ENCODE measurements around the gene NELL1. TPM values are rescaled to one million over a fixed set of nuclear protein-coding genes. Genes with fewer than 3 reads are reported as not detected.

Gene NELL1
- total and polyA plus RNA-seq, 2 experiments from 2014 or later: 1.6 TPM; not detected in 1

- TF ChIP-seq, protein P1, sequence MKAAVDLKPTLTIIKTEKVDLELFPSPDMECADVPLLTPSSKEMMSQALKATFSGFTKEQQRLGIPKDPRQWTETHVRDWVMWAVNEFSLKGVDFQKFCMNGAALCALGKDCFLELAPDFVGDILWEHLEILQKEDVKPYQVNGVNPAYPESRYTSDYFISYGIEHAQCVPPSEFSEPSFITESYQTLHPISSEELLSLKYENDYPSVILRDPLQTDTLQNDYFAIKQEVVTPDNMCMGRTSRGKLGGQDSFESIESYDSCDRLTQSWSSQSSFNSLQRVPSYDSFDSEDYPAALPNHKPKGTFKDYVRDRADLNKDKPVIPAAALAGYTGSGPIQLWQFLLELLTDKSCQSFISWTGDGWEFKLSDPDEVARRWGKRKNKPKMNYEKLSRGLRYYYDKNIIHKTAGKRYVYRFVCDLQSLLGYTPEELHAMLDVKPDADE (IDR thresholded peaks at IDR 0.05): no peak
Measured at GRCh38 chr11:20639688-20640087, 29.7 kb upstream of the NELL1 start (continued).

DNA sequence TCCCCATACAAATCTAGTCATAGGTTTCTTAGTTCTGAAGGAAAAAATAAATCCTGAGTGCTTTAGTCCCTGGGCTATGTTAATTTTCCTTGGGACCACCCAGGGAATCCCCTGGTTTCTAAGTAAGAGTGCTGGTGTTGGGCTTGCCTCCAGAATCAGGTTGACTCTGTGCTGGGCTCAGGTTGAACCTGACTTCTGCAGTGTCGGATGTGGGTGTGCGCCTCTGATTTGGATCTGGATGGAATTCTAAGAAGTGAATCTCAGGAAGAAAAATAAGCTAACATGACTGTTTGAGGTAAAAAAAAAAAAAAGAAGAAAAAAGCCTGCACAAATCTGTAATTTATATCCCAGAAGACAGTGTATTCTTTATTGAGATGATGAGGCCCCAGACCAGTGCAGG, 29.0 kb upstream of the NELL1 start:
- H3K27me3 Mint-ChIP-seq (ENCODE audit: insufficient read depth, low read depth, poor library complexity): peaks cover 6% of the 10 kb centered on the region
- ATAC-seq (no peak), DNase-seq (ENCODE audit: low spot score) (no peak)
- Histone ChIP-seq H3K4me1 (ENCODE audit: insufficient read depth) (peaks cover 7% of the 10 kb centered on the region; the same call in 1 of the 2 replicates), H3K79me2 (replicated peaks; ENCODE audit: insufficient read depth) (no peaks in the 10 kb centered on the region), H3K4me2 (no peak overlapping the region), H3K27ac (ENCODE audit: low read depth) (no peak overlapping the region), H3K36me3 (ENCODE audit: insufficient read depth) (no peaks in the 10 kb centered on the region), H2AFZ (no peak overlapping the region), H3K4me3 (no peak overlapping the region), H4K20me1 (replicated peaks; ENCODE audit: insufficient read depth) (no peaks in the 10 kb centered on the region), H3F3A (replicated peaks; ENCODE audit: low read depth) (no peaks in the 10 kb centered on the region), H3K9me2 (ENCODE audit: insufficient read depth) (no peaks in the 10 kb centered on the region), H3K27me3 (ENCODE audit: insufficient read depth) (no peaks in the 10 kb centered on the region)
- H3K4me3 Mint-ChIP-seq: no peak overlapping the region
- no peaks in the 10 kb centered on the region; the same call in 2 of the 3 replicates for H3K9me3 Mint-ChIP-seq
- no peaks in the 10 kb centered on the region for H3K36me3 Mint-ChIP-seq (ENCODE audit: low read depth)
- peaks cover 21% of the 10 kb centered on the region for H3K4me1 Mint-ChIP-seq
- no peak overlapping the region for H3K27ac Mint-ChIP-seq
- TF ChIP-seq POLR2AphosphoS5 (IDR thresholded peaks at IDR 0.05; ENCODE audit: low read depth): no peak
- TF ChIP-seq, protein P1 (IDR thresholded peaks at IDR 0.05): no peak
- TF ChIP-seq, protein P2, sequence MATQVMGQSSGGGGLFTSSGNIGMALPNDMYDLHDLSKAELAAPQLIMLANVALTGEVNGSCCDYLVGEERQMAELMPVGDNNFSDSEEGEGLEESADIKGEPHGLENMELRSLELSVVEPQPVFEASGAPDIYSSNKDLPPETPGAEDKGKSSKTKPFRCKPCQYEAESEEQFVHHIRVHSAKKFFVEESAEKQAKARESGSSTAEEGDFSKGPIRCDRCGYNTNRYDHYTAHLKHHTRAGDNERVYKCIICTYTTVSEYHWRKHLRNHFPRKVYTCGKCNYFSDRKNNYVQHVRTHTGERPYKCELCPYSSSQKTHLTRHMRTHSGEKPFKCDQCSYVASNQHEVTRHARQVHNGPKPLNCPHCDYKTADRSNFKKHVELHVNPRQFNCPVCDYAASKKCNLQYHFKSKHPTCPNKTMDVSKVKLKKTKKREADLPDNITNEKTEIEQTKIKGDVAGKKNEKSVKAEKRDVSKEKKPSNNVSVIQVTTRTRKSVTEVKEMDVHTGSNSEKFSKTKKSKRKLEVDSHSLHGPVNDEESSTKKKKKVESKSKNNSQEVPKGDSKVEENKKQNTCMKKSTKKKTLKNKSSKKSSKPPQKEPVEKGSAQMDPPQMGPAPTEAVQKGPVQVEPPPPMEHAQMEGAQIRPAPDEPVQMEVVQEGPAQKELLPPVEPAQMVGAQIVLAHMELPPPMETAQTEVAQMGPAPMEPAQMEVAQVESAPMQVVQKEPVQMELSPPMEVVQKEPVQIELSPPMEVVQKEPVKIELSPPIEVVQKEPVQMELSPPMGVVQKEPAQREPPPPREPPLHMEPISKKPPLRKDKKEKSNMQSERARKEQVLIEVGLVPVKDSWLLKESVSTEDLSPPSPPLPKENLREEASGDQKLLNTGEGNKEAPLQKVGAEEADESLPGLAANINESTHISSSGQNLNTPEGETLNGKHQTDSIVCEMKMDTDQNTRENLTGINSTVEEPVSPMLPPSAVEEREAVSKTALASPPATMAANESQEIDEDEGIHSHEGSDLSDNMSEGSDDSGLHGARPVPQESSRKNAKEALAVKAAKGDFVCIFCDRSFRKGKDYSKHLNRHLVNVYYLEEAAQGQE (IDR thresholded peaks at IDR 0.05; ENCODE audit: unreplicated experiment): no peak
- TF ChIP-seq, protein P3, sequence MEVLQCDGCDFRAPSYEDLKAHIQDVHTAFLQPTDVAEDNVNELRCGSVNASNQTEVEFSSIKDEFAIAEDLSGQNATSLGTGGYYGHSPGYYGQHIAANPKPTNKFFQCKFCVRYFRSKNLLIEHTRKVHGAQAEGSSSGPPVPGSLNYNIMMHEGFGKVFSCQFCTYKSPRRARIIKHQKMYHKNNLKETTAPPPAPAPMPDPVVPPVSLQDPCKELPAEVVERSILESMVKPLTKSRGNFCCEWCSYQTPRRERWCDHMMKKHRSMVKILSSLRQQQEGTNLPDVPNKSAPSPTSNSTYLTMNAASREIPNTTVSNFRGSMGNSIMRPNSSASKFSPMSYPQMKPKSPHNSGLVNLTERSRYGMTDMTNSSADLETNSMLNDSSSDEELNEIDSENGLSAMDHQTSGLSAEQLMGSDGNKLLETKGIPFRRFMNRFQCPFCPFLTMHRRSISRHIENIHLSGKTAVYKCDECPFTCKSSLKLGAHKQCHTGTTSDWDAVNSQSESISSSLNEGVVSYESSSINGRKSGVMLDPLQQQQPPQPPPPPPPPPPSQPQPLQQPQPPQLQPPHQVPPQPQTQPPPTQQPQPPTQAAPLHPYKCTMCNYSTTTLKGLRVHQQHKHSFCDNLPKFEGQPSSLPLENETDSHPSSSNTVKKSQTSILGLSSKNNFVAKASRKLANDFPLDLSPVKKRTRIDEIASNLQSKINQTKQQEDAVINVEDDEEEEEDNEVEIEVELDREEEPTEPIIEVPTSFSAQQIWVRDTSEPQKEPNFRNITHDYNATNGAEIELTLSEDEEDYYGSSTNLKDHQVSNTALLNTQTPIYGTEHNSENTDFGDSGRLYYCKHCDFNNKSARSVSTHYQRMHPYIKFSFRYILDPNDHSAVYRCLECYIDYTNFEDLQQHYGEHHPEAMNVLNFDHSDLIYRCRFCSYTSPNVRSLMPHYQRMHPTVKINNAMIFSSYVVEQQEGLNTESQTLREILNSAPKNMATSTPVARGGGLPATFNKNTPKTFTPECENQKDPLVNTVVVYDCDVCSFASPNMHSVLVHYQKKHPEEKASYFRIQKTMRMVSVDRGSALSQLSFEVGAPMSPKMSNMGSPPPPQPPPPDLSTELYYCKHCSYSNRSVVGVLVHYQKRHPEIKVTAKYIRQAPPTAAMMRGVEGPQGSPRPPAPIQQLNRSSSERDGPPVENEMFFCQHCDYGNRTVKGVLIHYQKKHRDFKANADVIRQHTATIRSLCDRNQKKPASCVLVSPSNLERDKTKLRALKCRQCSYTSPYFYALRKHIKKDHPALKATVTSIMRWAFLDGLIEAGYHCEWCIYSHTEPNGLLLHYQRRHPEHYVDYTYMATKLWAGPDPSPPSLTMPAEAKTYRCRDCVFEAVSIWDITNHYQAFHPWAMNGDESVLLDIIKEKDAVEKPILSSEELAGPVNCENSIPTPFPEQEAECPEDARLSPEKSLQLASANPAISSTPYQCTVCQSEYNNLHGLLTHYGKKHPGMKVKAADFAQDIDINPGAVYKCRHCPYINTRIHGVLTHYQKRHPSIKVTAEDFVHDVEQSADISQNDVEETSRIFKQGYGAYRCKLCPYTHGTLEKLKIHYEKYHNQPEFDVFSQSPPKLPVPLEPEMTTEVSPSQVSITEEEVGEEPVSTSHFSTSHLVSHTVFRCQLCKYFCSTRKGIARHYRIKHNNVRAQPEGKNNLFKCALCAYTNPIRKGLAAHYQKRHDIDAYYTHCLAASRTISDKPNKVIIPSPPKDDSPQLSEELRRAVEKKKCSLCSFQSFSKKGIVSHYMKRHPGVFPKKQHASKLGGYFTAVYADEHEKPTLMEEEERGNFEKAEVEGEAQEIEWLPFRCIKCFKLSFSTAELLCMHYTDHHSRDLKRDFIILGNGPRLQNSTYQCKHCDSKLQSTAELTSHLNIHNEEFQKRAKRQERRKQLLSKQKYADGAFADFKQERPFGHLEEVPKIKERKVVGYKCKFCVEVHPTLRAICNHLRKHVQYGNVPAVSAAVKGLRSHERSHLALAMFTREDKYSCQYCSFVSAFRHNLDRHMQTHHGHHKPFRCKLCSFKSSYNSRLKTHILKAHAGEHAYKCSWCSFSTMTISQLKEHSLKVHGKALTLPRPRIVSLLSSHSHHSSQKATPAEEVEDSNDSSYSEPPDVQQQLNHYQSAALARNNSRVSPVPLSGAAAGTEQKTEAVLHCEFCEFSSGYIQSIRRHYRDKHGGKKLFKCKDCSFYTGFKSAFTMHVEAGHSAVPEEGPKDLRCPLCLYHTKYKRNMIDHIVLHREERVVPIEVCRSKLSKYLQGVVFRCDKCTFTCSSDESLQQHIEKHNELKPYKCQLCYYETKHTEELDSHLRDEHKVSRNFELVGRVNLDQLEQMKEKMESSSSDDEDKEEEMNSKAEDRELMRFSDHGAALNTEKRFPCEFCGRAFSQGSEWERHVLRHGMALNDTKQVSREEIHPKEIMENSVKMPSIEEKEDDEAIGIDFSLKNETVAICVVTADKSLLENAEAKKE (CRISPR knock-in tag; IDR thresholded peaks at IDR 0.05): no peak
- TF ChIP-seq, protein P4, sequence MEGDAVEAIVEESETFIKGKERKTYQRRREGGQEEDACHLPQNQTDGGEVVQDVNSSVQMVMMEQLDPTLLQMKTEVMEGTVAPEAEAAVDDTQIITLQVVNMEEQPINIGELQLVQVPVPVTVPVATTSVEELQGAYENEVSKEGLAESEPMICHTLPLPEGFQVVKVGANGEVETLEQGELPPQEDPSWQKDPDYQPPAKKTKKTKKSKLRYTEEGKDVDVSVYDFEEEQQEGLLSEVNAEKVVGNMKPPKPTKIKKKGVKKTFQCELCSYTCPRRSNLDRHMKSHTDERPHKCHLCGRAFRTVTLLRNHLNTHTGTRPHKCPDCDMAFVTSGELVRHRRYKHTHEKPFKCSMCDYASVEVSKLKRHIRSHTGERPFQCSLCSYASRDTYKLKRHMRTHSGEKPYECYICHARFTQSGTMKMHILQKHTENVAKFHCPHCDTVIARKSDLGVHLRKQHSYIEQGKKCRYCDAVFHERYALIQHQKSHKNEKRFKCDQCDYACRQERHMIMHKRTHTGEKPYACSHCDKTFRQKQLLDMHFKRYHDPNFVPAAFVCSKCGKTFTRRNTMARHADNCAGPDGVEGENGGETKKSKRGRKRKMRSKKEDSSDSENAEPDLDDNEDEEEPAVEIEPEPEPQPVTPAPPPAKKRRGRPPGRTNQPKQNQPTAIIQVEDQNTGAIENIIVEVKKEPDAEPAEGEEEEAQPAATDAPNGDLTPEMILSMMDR (conservative IDR thresholded peaks at IDR 0.05; ENCODE audit: low read depth in 2 of 2): no peak
- no peak for TF ChIP-seq EZH2phosphoT487 (IDR thresholded peaks at IDR 0.05; ENCODE audit: unreplicated experiment)
- TF ChIP-seq CREB1 (CRISPR knock-in tag; IDR thresholded peaks at IDR 0.05; ENCODE audit: low read depth): no peak
- TF ChIP-seq EZH2 (IDR thresholded peaks at IDR 0.05; ENCODE audit: low read depth, unreplicated experiment): no peak
- TF ChIP-seq ZNF331 (CRISPR knock-in tag; IDR thresholded peaks at IDR 0.05; ENCODE audit: low read depth): no peak
- TF ChIP-seq NANOG (IDR thresholded peaks at IDR 0.05; ENCODE audit: borderline replicate concordance): no peak
- TF ChIP-seq ZNF114 (CRISPR knock-in tag; IDR thresholded peaks at IDR 0.05): no peak
- no peak for TF ChIP-seq STAT1 (IDR thresholded peaks at IDR 0.05; ENCODE audit: unreplicated experiment)

Measured in GM23338 (cell line).